ENCODE results near the gene GOLPH3L. TPM values are rescaled to one million over a fixed set of nuclear protein-coding genes. Genes with fewer than 3 reads are reported as not detected.
"Not testable (repeated sequence)": the region's sequence is repeated elsewhere in the genome, so short reads cannot be mapped to it uniquely, and the experiment has no call there.

GOLPH3L gene
- total and polyA plus RNA-seq, 8 donors: 13.2 to 33.4 (median 16.9) TPM

GRCh38 chr1:150661156-150661555, 35.8 kb downstream of the GOLPH3L start:
- H3K9me3 ChIP-seq: no peaks in the 10 kb centered on the region
- intact Hi-C loops (cut with DNase I; ENCODE audit: low total_unique reads): no loop called here
- H3K4me1 ChIP-seq: peaks cover 0 to 8% (median 4%) of the 10 kb centered on the region in 4 donors
- peaks cover 6 to 74% (median 68%) of the 10 kb centered on the region in 4 donors for H3K36me3 ChIP-seq
- no peak overlapping the region for H3K4me3 ChIP-seq
- WGBS, 5 donors: 88 to 98% (median 96%) methylated on average over 5 of the region's 5 CpGs
- H3K27me3 ChIP-seq: no peaks in the 10 kb centered on the region
- DNase-seq: no peak
- TF ChIP-seq EP300 (IDR thresholded peaks at IDR 0.05) (no peak), POLR2AphosphoS5 (IDR thresholded peaks at IDR 0.05) (no peak), POLR2A (IDR thresholded peaks at IDR 0.05) (no peak), CTCF (IDR thresholded peaks at IDR 0.05) (no peak)
- H3K27ac ChIP-seq: no peak overlapping the region

- no peaks in the 10 kb centered on the region for H3K27me3 ChIP-seq
- intact Hi-C loops (cut with DNase I; ENCODE audit: low total_unique reads): no loop called here
- TF ChIP-seq POLR2A (IDR thresholded peaks at IDR 0.05) (no peak), EP300 (IDR thresholded peaks at IDR 0.05) (no peak), CTCF (IDR thresholded peaks at IDR 0.05) (no peak), POLR2AphosphoS5 (IDR thresholded peaks at IDR 0.05) (no peak)
- H3K27ac ChIP-seq: no peak overlapping the region
- no peak for DNase-seq
- H3K9me3 ChIP-seq: no peaks in the 10 kb centered on the region
- WGBS, 5 donors: 83 to 99% (median 96%) methylated on average over 4 of the region's 4 CpGs
- peaks cover 6 to 74% (median 68%) of the 10 kb centered on the region in 4 donors for H3K36me3 ChIP-seq
- peaks cover 0 to 14% (median 6%) of the 10 kb centered on the region in 4 donors for H3K4me1 ChIP-seq
- no peak overlapping the region for H3K4me3 ChIP-seq
Measured at GRCh38 chr1:150660584-150660983, 36.4 kb downstream of the GOLPH3L start.

GRCh38 chr1:150657064-150657463, 39.9 kb downstream of the GOLPH3L start:
- H3K4me1 ChIP-seq: peaks cover 0 to 30% (median 16%) of the 10 kb centered on the region in 4 donors
- H3K9me3 ChIP-seq; H3K4me3 ChIP-seq; DNase-seq; intact Hi-C loops (cut with DNase I; ENCODE audit: low total_unique reads); H3K27me3 ChIP-seq; H3K27ac ChIP-seq: not testable (repeated sequence)
- WGBS, 5 donors: 86 to 92% (median 88%) methylated on average over 4 of the region's 4 CpGs
- peaks cover 6 to 68% (median 56%) of the 10 kb centered on the region in 4 donors for H3K36me3 ChIP-seq

- intact Hi-C loops (cut with DNase I; ENCODE audit: low total_unique reads); H3K27me3 ChIP-seq; H3K4me3 ChIP-seq; H3K9me3 ChIP-seq: not testable (repeated sequence)
- H3K4me1 ChIP-seq: peaks cover 5 to 45% (median 27%) of the 10 kb centered on the region in 4 donors
- H3K36me3 ChIP-seq: peaks cover 0 to 49% (median 35%) of the 10 kb centered on the region in 4 donors
- peak in 1 of 3 donors; percentile 55 for TF ChIP-seq POLR2AphosphoS5 (IDR thresholded peaks at IDR 0.05)
- WGBS, 5 donors: 36 to 77% (median 46%) methylated on average over 10 of the region's 10 CpGs
- H3K27ac ChIP-seq: peak overlapping the region; percentile 60 to 74 (median 70)
- peak; percentile 15 to 92 for DNase-seq
Measured at GRCh38 chr1:150654635-150655034, 42.3 kb downstream of the GOLPH3L start.

- Histone ChIP-seq H3K36me3 (peaks cover 15 to 62% (median 52%) of the 10 kb centered on the region in 4 donors), H3K27me3 (no peaks in the 10 kb centered on the region), H3K4me3 (no peak overlapping the region), H3K27ac (peak overlapping the region; percentile 42 to 65 (median 60)), H3K9me3 (no peaks in the 10 kb centered on the region), H3K4me1 (peaks cover 5 to 37% (median 26%) of the 10 kb centered on the region in 4 donors)
- no peak for TF ChIP-seq EP300 (IDR thresholded peaks at IDR 0.05)
- peak in 2 of 3 donors; percentile 35 to 81 for TF ChIP-seq POLR2AphosphoS5 (IDR thresholded peaks at IDR 0.05)
- intact Hi-C loops (cut with DNase I; ENCODE audit: low total_unique reads): no loop called here
- 27 to 50% (median 33%) methylated on average over 1 of the region's 1 CpG for WGBS, 5 donors
- peak; percentile 66 to 91 for DNase-seq
Measured at GRCh38 chr1:150650193-150650592, 46.8 kb downstream of the GOLPH3L start.

GRCh38 chr1:150649441-150650075, 47.4 kb downstream of the GOLPH3L start:
- H3K4me1 ChIP-seq: peaks cover 5 to 37% (median 23%) of the 10 kb centered on the region in 4 donors
- peak in 1 of 2 donors; percentile 8 for DNase-seq
- H3K4me3 ChIP-seq: no peak overlapping the region
- no peaks in the 10 kb centered on the region for H3K9me3 ChIP-seq
- intact Hi-C loops (cut with DNase I; ENCODE audit: low total_unique reads): no loop called here
- WGBS, 5 donors: 58 to 75% (median 61%) methylated on average over 5 of the region's 5 CpGs
- H3K27ac ChIP-seq: peak overlapping the region; percentile 6 to 61 (median 48)
- peaks cover 15 to 61% (median 56%) of the 10 kb centered on the region in 4 donors for H3K36me3 ChIP-seq
- TF ChIP-seq EP300 (IDR thresholded peaks at IDR 0.05) (no peak), CTCF (IDR thresholded peaks at IDR 0.05) (no peak), POLR2AphosphoS5 (IDR thresholded peaks at IDR 0.05) (no peak), POLR2A (IDR thresholded peaks at IDR 0.05) (no peak)
- no peaks in the 10 kb centered on the region for H3K27me3 ChIP-seq
